UCSD-AML1 (cell line): ENCODE data around the gene GPR155.
"Not testable (repeated sequence)": the region's sequence is repeated elsewhere in the genome, so short reads cannot be mapped to it uniquely, and the experiment has no call there.

Experiments used
- DNase-seq: peaks from one replicate; lab custom pipeline; 2025; ENCODE audit not compliant: unreplicated experiment; lab: John Stamatoyannopoulos, UW

The GPR155 gene

GRCh38 chr2:174492963-174493431, 6.2 kb upstream of the GPR155 start:
- no peak for DNase-seq

- no peak for DNase-seq
Observed at GRCh38 chr2:174491947-174492346, 5.1 kb upstream of the GPR155 start.

- no peak for DNase-seq
Observed at GRCh38 chr2:174490051-174490450, 3.2 kb upstream of the GPR155 start.

GRCh38 chr2:174489520-174489919, 2.7 kb upstream of the GPR155 start:
- DNase-seq: not testable (repeated sequence)

- no peak for DNase-seq
Observed at GRCh38 chr2:174487820-174488162, 962 bp upstream of the GPR155 start.

GRCh38 chr2:174487108-174487819, 435 bp upstream of the GPR155 start:
- DNase-seq: peak; percentile 99

GRCh38 chr2:174485788-174486562, 854 bp downstream of the GPR155 start:
- peak; percentile 26 for DNase-seq

GRCh38 chr2:174485045-174485444, 1.8 kb downstream of the GPR155 start:
- not testable (repeated sequence) for DNase-seq

- no peak for DNase-seq
Observed at GRCh38 chr2:174484573-174484972, 2.3 kb downstream of the GPR155 start.

- no peak for DNase-seq
Observed at GRCh38 chr2:174482854-174483253, 4.0 kb downstream of the GPR155 start.

- no peak for DNase-seq
Observed at GRCh38 chr2:174477759-174478158, 9.1 kb downstream of the GPR155 start.

GRCh38 chr2:174473796-174474195, 13.0 kb downstream of the GPR155 start:
- no peak for DNase-seq

GRCh38 chr2:174465327-174465726, 21.5 kb downstream of the GPR155 start:
- DNase-seq: no peak

- no peak for DNase-seq
Observed at GRCh38 chr2:174461221-174461620, 25.6 kb downstream of the GPR155 start.

- DNase-seq: no peak
Observed at GRCh38 chr2:174454566-174454965, 32.3 kb downstream of the GPR155 start.

- DNase-seq: no peak
Observed at GRCh38 chr2:174450021-174450816, 36.6 kb downstream of the GPR155 start.

- DNase-seq: no peak
Observed at GRCh38 chr2:174449033-174449432, 37.8 kb downstream of the GPR155 start.

- no peak for DNase-seq
Observed at GRCh38 chr2:174446531-174446930, 40.3 kb downstream of the GPR155 start.

- no peak for DNase-seq
Observed at GRCh38 chr2:174445248-174445647, 41.6 kb downstream of the GPR155 start.

GRCh38 chr2:174444761-174445160, 42.1 kb downstream of the GPR155 start:
- no peak for DNase-seq
